ENCODE results near the gene USF3. TPM values are rescaled to one million over a fixed set of nuclear protein-coding genes. Genes with fewer than 3 reads are reported as not detected.
A peak's percentile ranks its signal among the peaks of the same experiment; 100 is the strongest.

The USF3 gene
- total RNA-seq, 1 donor from 2014 or later, result 12.0 TPM

DNA sequence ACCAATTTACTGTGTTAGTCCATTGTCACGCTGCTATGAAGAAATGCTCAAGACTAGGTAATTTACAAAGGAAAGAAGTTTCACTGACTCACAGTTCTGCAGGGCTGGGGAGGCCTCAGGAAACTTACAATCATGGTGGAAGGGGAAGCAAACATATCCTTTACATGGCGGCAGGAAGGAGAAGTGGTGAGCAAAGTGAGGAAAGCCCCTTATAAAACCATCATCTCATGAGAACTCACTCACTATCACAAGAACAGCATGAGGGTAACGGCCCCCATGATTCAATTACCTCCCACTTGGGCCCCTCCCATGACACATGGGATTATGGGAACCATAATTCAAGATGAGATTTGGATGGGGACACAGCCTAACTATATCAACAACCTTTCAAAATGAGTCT is 20.2 kb downstream of the USF3 start:
- H3K4me1 Mint-ChIP-seq (ENCODE audit: unreplicated experiment), result no peaks in the 10 kb centered on the region
- peak; percentile 10 for DNase-seq (ENCODE audit: extremely low spot score, unreplicated experiment)

DNA sequence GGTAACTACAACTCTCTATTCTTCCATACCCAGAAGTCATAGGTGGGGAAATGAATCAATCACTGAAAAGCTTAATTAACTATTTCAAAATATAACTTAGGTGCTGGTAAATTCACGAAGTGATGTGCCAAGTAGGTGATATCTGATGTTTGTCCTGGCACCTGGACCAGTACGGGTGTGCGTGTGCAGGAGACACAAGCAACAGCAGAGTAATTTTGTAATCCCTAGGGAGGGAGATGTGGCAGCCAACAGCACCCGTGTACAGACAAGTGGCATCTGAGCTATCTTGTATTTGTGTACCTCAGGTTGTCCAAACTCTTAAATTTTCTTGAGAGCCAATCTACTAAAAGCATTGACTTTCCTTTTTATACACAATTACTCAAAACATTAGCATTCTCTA is 22.8 kb downstream of the USF3 start:
- Mint-ChIP-seq H3K36me3 (ENCODE audit: unreplicated experiment) (peaks cover 41% of the 10 kb centered on the region), H3K27ac (ENCODE audit: unreplicated experiment) (no peak overlapping the region), H3K4me1 (ENCODE audit: unreplicated experiment) (peaks cover 12% of the 10 kb centered on the region), H3K4me3 (ENCODE audit: unreplicated experiment) (no peak overlapping the region), H3K9me3 (ENCODE audit: unreplicated experiment) (no peaks in the 10 kb centered on the region), H3K27me3 (ENCODE audit: unreplicated experiment) (no peaks in the 10 kb centered on the region)
- no peak for DNase-seq (ENCODE audit: extremely low spot score, unreplicated experiment)
- TF ChIP-seq, protein P1, sequence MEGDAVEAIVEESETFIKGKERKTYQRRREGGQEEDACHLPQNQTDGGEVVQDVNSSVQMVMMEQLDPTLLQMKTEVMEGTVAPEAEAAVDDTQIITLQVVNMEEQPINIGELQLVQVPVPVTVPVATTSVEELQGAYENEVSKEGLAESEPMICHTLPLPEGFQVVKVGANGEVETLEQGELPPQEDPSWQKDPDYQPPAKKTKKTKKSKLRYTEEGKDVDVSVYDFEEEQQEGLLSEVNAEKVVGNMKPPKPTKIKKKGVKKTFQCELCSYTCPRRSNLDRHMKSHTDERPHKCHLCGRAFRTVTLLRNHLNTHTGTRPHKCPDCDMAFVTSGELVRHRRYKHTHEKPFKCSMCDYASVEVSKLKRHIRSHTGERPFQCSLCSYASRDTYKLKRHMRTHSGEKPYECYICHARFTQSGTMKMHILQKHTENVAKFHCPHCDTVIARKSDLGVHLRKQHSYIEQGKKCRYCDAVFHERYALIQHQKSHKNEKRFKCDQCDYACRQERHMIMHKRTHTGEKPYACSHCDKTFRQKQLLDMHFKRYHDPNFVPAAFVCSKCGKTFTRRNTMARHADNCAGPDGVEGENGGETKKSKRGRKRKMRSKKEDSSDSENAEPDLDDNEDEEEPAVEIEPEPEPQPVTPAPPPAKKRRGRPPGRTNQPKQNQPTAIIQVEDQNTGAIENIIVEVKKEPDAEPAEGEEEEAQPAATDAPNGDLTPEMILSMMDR (IDR thresholded peaks at IDR 0.05), result no peak

More for the DNA sequence above, 20.2 kb downstream of the USF3 start:
- Mint-ChIP-seq H3K27ac (ENCODE audit: unreplicated experiment) (no peak overlapping the region), H3K36me3 (ENCODE audit: unreplicated experiment) (peaks cover 33% of the 10 kb centered on the region), H3K27me3 (ENCODE audit: unreplicated experiment) (no peaks in the 10 kb centered on the region), H3K9me3 (ENCODE audit: unreplicated experiment) (no peaks in the 10 kb centered on the region), H3K4me3 (ENCODE audit: unreplicated experiment) (no peak overlapping the region)
- TF ChIP-seq, protein P1 (IDR thresholded peaks at IDR 0.05), result no peak

DNA sequence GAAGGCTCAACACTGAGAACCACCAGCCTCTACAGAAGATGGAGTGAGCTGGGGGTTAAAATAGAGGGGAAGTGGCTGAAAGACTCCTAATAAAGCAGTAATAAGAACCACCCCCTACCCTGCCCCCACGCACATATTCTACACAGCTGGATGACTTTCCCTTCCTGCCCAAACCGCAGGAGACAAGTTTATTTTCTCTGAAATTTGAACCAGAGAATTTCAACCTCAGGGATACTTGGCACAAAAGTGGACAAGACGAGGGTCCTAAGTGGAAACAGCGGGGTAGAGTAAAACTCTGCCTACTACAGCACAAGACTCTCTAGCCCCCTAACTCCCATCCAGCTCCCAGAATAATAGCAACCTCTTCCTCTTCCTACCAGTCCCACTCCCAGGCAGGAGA is 28.4 kb downstream of the USF3 start:
- TF ChIP-seq, protein P1 (IDR thresholded peaks at IDR 0.05), result no peak
- Mint-ChIP-seq H3K4me1 (ENCODE audit: unreplicated experiment) (peaks cover 22% of the 10 kb centered on the region), H3K4me3 (ENCODE audit: unreplicated experiment) (peak overlapping the region; percentile 51), H3K36me3 (ENCODE audit: unreplicated experiment) (peaks cover 38% of the 10 kb centered on the region), H3K9me3 (ENCODE audit: unreplicated experiment) (no peaks in the 10 kb centered on the region), H3K27me3 (ENCODE audit: unreplicated experiment) (no peaks in the 10 kb centered on the region), H3K27ac (ENCODE audit: unreplicated experiment) (peak overlapping the region; percentile 75)
- peak; percentile 64 for DNase-seq (ENCODE audit: extremely low spot score, unreplicated experiment)

DNA sequence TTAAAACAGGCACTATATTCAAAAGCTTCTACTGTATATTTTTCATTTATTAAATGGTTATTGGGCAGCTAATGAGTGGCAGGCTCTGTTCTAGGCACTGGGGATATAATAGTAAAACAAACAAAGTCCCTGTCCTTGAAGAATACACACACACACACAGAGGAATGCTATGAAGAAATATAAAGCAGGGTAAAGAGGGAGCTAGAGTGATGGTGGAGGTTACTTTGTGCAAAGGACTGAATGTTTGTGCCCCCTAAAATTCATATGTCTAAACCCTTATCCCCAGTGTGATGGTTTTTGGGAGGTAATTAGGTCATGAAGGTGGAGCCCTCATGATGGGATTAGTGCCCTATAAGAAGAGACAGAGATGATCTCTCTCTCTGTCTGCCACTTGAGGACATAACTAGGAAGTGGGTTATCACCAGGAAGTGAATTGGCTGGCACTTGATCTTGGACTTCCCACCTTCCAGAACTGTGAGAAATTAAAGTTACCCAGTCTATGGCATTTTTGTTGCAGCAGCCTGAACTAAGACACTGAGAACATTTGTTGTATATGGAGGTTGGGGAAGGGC is 31.8 kb downstream of the USF3 start:
- DNase-seq (ENCODE audit: extremely low spot score, unreplicated experiment), result no peak
- Mint-ChIP-seq H3K4me3 (ENCODE audit: unreplicated experiment) (no peak overlapping the region), H3K27me3 (ENCODE audit: unreplicated experiment) (no peaks in the 10 kb centered on the region), H3K4me1 (ENCODE audit: unreplicated experiment) (peaks cover 21% of the 10 kb centered on the region), H3K9me3 (ENCODE audit: unreplicated experiment) (no peaks in the 10 kb centered on the region), H3K36me3 (ENCODE audit: unreplicated experiment) (peaks cover 43% of the 10 kb centered on the region), H3K27ac (ENCODE audit: unreplicated experiment) (no peak overlapping the region)
- TF ChIP-seq, protein P1 (IDR thresholded peaks at IDR 0.05), result no peak

DNA sequence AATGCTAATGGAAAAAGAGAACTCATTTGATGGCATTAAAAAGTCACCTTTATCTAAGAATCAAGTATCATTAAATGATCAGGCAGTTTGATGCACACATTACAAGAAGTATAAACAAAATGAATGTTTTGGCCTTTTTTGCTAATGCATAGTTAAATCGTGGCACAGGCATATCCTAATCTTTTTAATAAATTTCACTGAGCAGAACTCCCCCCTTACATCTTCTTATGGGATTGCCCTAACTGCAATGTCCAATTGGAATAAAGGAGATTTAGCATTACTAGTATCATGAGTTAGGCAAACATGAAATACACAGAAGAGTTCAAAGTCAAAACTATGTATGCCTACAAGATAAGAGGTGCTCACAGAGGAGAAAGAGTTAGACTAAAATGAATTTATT is 32.7 kb downstream of the USF3 start:
- Mint-ChIP-seq H3K27ac (ENCODE audit: unreplicated experiment) (no peak overlapping the region), H3K27me3 (ENCODE audit: unreplicated experiment) (no peaks in the 10 kb centered on the region), H3K4me3 (ENCODE audit: unreplicated experiment) (no peak overlapping the region), H3K9me3 (ENCODE audit: unreplicated experiment) (no peaks in the 10 kb centered on the region), H3K36me3 (ENCODE audit: unreplicated experiment) (peaks cover 46% of the 10 kb centered on the region), H3K4me1 (ENCODE audit: unreplicated experiment) (peaks cover 12% of the 10 kb centered on the region)
- TF ChIP-seq, protein P1 (IDR thresholded peaks at IDR 0.05), result no peak
- no peak for DNase-seq (ENCODE audit: extremely low spot score, unreplicated experiment)
